Esophagus mucosa (tissue), 1 donor: ENCODE data around the gene GADD45B. TPM values are rescaled to one million over a fixed set of nuclear protein-coding genes. Genes with fewer than 3 reads are reported as not detected.
"Not testable (repeated sequence)": the region's sequence is repeated elsewhere in the genome, so short reads cannot be mapped to it uniquely, and the experiment has no call there.

Experiments used
- ATAC-seq: fragments of 200-7000 bp; cut with Tn5 transposase; one replicate; pipeline ENCODE4 v1.9.1; 2020
- total RNA-seq: library from RNA; stranded (reverse); gene quantifications from one replicate; pipeline ENCODE4 v1.2.4, GENCODE V29; 2023
- donor health status: DM: yes; HTN: yes; CAD: no.

GADD45B gene
- total RNA-seq, 1 donor from 2014 or later: 26.3 TPM

- no peak for ATAC-seq
Observed at GRCh38 chr19:2517881-2518601, 42.1 kb downstream of the GADD45B start.

GRCh38 chr19:2518856-2519255, 42.9 kb downstream of the GADD45B start:
- not testable (repeated sequence) for ATAC-seq

- ATAC-seq: no peak
Observed at GRCh38 chr19:2519482-2519881, 43.6 kb downstream of the GADD45B start.

- no peak for ATAC-seq
Observed at GRCh38 chr19:2523630-2524311, 47.8 kb downstream of the GADD45B start.

GRCh38 chr19:2524361-2524839, 48.5 kb downstream of the GADD45B start:
- no peak for ATAC-seq

GRCh38 chr19:2524840-2525723, 49.2 kb downstream of the GADD45B start:
- peak; percentile 90 for ATAC-seq

- no peak for ATAC-seq
Observed at GRCh38 chr19:2527171-2527570, 51.2 kb downstream of the GADD45B start.

GRCh38 chr19:2527686-2528085, 51.8 kb downstream of the GADD45B start:
- ATAC-seq: no peak

Other genes with a start within 250 kb of the GADD45B start
- 48.9 TPM for gene PLEKHJ1, start 239.8 kb upstream of the GADD45B start, total RNA-seq
- gene SF3A2, start 239.3 kb upstream of the GADD45B start, total RNA-seq: 45.4 TPM
- 0.56 TPM for gene AMH, start 226.8 kb upstream of the GADD45B start, total RNA-seq
- gene JSRP1, start 219.7 kb upstream of the GADD45B start, total RNA-seq: not detected
- 0.08 TPM for gene PEAK3, start 194.0 kb upstream of the GADD45B start, total RNA-seq
- not detected for gene LINGO3, start 168.0 kb upstream of the GADD45B start, total RNA-seq
- 98.9 TPM for gene LSM7, start 147.5 kb upstream of the GADD45B start, total RNA-seq
- gene SPPL2B, start 147.4 kb upstream of the GADD45B start, total RNA-seq: 18.8 TPM
- not detected for gene TMPRSS9, start 115.9 kb upstream of the GADD45B start, total RNA-seq
- 106 TPM for gene TIMM13, start 48.5 kb upstream of the GADD45B start, total RNA-seq
- gene LMNB2, start 19.2 kb upstream of the GADD45B start, total RNA-seq: 50.4 TPM
- 0.68 TPM for gene GNG7, start 226.6 kb downstream of the GADD45B start, total RNA-seq
- 1.00 TPM for gene DIRAS1, start 245.2 kb downstream of the GADD45B start, total RNA-seq